ENCODE results near the gene MCC.

Gene MCC

GRCh38 chr5:113336975-113337374 lies 151.3 kb downstream of the MCC start:
- DNase-seq (ENCODE audit: low read depth) = peak; percentile 90
- H3K4me3 ChIP-seq (replicated peaks; ENCODE audit: low read depth, low read length) = no peak overlapping the region
- TF ChIP-seq CTCF (IDR thresholded peaks at IDR 0.05; ENCODE audit: low read length, missing control alignments) = peak; percentile 77

GRCh38 chr5:113333411-113333810 lies 154.8 kb downstream of the MCC start:
- H3K4me3 ChIP-seq (replicated peaks; ENCODE audit: low read depth, low read length) = no peak overlapping the region
- DNase-seq (ENCODE audit: low read depth) = no peak
- no peak for TF ChIP-seq CTCF (IDR thresholded peaks at IDR 0.05; ENCODE audit: low read length, missing control alignments)

- no peak overlapping the region for H3K4me3 ChIP-seq (replicated peaks; ENCODE audit: low read depth, low read length)
- DNase-seq (ENCODE audit: low read depth) = peak; percentile 64
- no peak for TF ChIP-seq CTCF (IDR thresholded peaks at IDR 0.05; ENCODE audit: low read length, missing control alignments)
Measured at GRCh38 chr5:113331209-113331551, 157.1 kb downstream of the MCC start.

- DNase-seq (ENCODE audit: low read depth) = peak; percentile 68
- H3K4me3 ChIP-seq (replicated peaks; ENCODE audit: low read depth, low read length) = no peak overlapping the region
- peak; percentile 50 for TF ChIP-seq CTCF (IDR thresholded peaks at IDR 0.05; ENCODE audit: low read length, missing control alignments)
Measured at GRCh38 chr5:113330533-113331208, 157.6 kb downstream of the MCC start.

GRCh38 chr5:113329981-113330380 lies 158.3 kb downstream of the MCC start:
- no peak for TF ChIP-seq CTCF (IDR thresholded peaks at IDR 0.05; ENCODE audit: low read length, missing control alignments)
- no peak for DNase-seq (ENCODE audit: low read depth)
- no peak overlapping the region for H3K4me3 ChIP-seq (replicated peaks; ENCODE audit: low read depth, low read length)

- no peak overlapping the region for H3K4me3 ChIP-seq (replicated peaks; ENCODE audit: low read depth, low read length)
- no peak for TF ChIP-seq CTCF (IDR thresholded peaks at IDR 0.05; ENCODE audit: low read length, missing control alignments)
- DNase-seq (ENCODE audit: low read depth) = no peak
Measured at GRCh38 chr5:113325054-113325453, 163.2 kb downstream of the MCC start.

GRCh38 chr5:113321276-113321675 lies 167.0 kb downstream of the MCC start:
- no peak for TF ChIP-seq CTCF (IDR thresholded peaks at IDR 0.05; ENCODE audit: low read length, missing control alignments)
- no peak for DNase-seq (ENCODE audit: low read depth)
- H3K4me3 ChIP-seq (replicated peaks; ENCODE audit: low read depth, low read length) = no peak overlapping the region
